Prostate gland (tissue), 1 donor: Measurements from ENCODE around the gene SLC16A10.

Experiments used
- POLR2A ChIP-seq: fragments of 450-650 bp; IDR thresholded peaks from one replicate; pipeline ENCODE4 v1.6.1; 2016; ENCODE audit warnings: antibody characterized with exemption, mild to moderate bottlenecking
- POLR2AphosphoS5 ChIP-seq: sonication (generic); formaldehyde crosslinking; IDR thresholded peaks from one replicate; pipeline ENCODE4 v1.6.1; 2017; ENCODE audit warnings: antibody characterized with exemption

DNA sequence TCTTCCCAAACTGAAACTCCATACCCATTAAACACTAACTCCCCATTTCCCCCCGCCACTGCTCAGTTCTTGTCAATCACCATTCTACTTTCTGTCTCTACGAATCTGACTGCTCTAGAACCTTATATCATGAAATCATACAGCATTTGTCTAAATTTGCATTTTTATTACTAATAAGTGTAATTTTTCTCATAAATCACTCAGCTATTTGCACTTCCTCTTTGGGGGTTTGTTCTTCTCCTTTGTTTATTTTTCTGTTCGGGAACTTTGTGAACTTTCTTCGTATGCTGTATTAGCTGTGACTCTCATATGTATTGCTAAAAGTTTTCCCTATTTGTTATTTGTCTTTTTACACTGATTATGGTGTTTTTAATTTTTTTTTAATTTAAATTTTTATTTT lies 152.2 kb downstream of the SLC16A10 start:
- no peak for TF ChIP-seq POLR2AphosphoS5
- no peak for TF ChIP-seq POLR2A
